ENCODE results near the gene INPP5A. TPM values are rescaled to one million over a fixed set of nuclear protein-coding genes. Genes with fewer than 3 reads are reported as not detected.

The INPP5A gene
- total RNA-seq, 1 donor from 2014 or later: 105 TPM

GRCh38 chr10:132580617-132581016 is 43.0 kb downstream of the INPP5A start:
- Histone ChIP-seq H3K27me3 (ENCODE audit: low read depth) (no peaks in the 10 kb centered on the region), H3K36me3 (no peaks in the 10 kb centered on the region), H3K4me1 (peaks cover 76% of the 10 kb centered on the region), H3K4me3 (no peak overlapping the region), H3K9me3 (replicated peaks) (no peaks in the 10 kb centered on the region), H3K27ac (replicated peaks) (no peak overlapping the region)
- intact Hi-C loops (cut with micrococcal nuclease): no loop called here
- no peak for DNase-seq
- no peak for TF ChIP-seq CTCF (IDR thresholded peaks at IDR 0.05; ENCODE audit: borderline replicate concordance)

GRCh38 chr10:132582137-132582536 is 44.5 kb downstream of the INPP5A start:
- intact Hi-C loops (cut with micrococcal nuclease): no loop called here
- no peaks in the 10 kb centered on the region for H3K27me3 ChIP-seq (ENCODE audit: low read depth)
- no peak for TF ChIP-seq CTCF (IDR thresholded peaks at IDR 0.05; ENCODE audit: borderline replicate concordance)
- H3K4me3 ChIP-seq: no peak overlapping the region
- no peaks in the 10 kb centered on the region for H3K36me3 ChIP-seq
- DNase-seq: no peak
- no peak overlapping the region for H3K27ac ChIP-seq (replicated peaks)
- H3K9me3 ChIP-seq (replicated peaks): no peaks in the 10 kb centered on the region
- H3K4me1 ChIP-seq: peaks cover 76% of the 10 kb centered on the region

GRCh38 chr10:132582771-132583170 is 45.2 kb downstream of the INPP5A start:
- Histone ChIP-seq H3K36me3 (no peaks in the 10 kb centered on the region), H3K9me3 (replicated peaks) (no peaks in the 10 kb centered on the region), H3K27ac (replicated peaks) (peak overlapping the region; percentile 51), H3K27me3 (ENCODE audit: low read depth) (no peaks in the 10 kb centered on the region), H3K4me1 (peaks cover 76% of the 10 kb centered on the region), H3K4me3 (no peak overlapping the region)
- no peak for DNase-seq
- intact Hi-C loops (cut with micrococcal nuclease): no loop called here
- no peak for TF ChIP-seq CTCF (IDR thresholded peaks at IDR 0.05; ENCODE audit: borderline replicate concordance)

GRCh38 chr10:132583456-132583855 is 45.9 kb downstream of the INPP5A start:
- TF ChIP-seq CTCF (IDR thresholded peaks at IDR 0.05; ENCODE audit: borderline replicate concordance): no peak
- Histone ChIP-seq H3K4me3 (no peak overlapping the region), H3K4me1 (peaks cover 76% of the 10 kb centered on the region), H3K9me3 (replicated peaks) (no peaks in the 10 kb centered on the region), H3K36me3 (no peaks in the 10 kb centered on the region), H3K27ac (replicated peaks) (peak overlapping the region; percentile 51), H3K27me3 (ENCODE audit: low read depth) (no peaks in the 10 kb centered on the region)
- intact Hi-C loops (cut with micrococcal nuclease): no loop called here
- DNase-seq: no peak

GRCh38 chr10:132584081-132584480 is 46.5 kb downstream of the INPP5A start:
- intact Hi-C loops (cut with micrococcal nuclease): no loop called here
- no peaks in the 10 kb centered on the region for H3K9me3 ChIP-seq (replicated peaks)
- H3K27ac ChIP-seq (replicated peaks): peak overlapping the region; percentile 51
- peaks cover 76% of the 10 kb centered on the region for H3K4me1 ChIP-seq
- TF ChIP-seq CTCF (IDR thresholded peaks at IDR 0.05; ENCODE audit: borderline replicate concordance): no peak
- H3K27me3 ChIP-seq (ENCODE audit: low read depth): no peaks in the 10 kb centered on the region
- no peak for DNase-seq
- no peak overlapping the region for H3K4me3 ChIP-seq
- no peaks in the 10 kb centered on the region for H3K36me3 ChIP-seq

Measured in left ventricle myocardium inferior (tissue), 1 donor.